Measurements from ENCODE around the gene NSF.

Gene NSF

DNA sequence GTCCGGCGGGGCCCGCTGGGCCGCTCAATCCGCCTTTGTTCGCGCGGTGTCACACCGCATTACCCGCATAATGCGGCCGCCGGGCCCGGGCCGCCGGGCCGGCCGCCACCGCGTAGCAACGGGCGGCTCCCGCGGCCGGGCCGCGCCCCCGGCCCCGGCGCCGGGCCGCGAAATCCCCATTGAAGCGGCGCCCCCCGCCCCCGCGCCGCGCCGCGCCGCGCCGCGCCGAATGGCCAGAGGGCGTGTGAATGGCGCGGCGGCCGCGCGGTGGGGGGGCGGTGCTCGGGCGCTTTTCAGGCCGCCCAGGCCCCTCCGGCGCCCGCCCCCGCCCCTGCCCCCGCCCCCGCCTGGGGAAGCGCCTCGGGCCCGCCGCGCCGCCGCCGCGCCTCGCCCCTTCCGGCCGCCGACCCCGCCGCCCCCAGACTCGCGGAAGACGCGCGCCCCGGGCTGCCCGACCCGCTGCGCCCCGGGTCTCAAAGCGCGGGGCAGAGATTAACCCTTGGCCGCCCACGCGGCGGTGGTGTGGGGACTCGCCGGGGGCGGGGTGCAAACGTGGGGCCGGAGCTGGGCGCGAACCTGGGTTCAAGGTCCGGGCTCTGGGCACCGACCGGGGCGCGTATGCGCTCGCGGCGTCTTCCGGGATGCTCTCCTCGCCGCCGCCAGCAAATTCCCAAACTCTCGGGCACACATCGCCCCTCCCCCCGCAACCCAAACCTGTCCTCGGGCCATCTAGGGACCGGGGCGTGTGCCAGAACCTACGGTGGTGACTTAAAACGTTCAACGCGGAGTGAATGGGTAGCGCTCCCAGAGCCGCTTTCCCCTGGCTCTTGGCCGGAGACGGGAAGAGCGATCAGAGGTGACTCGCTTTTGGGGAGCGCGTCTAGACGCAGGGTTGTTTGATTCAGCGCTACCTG is 181.3 kb downstream of the NSF start (continued):
- TF ChIP-seq ZNF600 (tag by site-specific recombination; IDR thresholded peaks at IDR 0.05) (peak; percentile 91), ZNF416 (tag by site-specific recombination; IDR thresholded peaks at IDR 0.05) (no peak), ZNF16 (tag by site-specific recombination; IDR thresholded peaks at IDR 0.05; ENCODE audit: low read depth) (no peak), SP2 (tag by site-specific recombination; IDR thresholded peaks at IDR 0.05) (peak; percentile 35), ZFP69B (tag by site-specific recombination; IDR thresholded peaks at IDR 0.05) (peak; percentile 60; the same call in 1 of the 2 replicates), KLF16 (tag by site-specific recombination; IDR thresholded peaks at IDR 0.05) (0 out of 2 replicates have a peak, but pooled peaks have one; percentile 42), IKZF3 (tag by site-specific recombination; IDR thresholded peaks at IDR 0.05) (0 out of 2 replicates have a peak, but pooled peaks have one; percentile 40), ZNF248 (tag by site-specific recombination; IDR thresholded peaks at IDR 0.05) (no peak), ZNF629 (tag by site-specific recombination; IDR thresholded peaks at IDR 0.05) (peak; percentile 75), ZBTB8A (tag by site-specific recombination; IDR thresholded peaks at IDR 0.05) (peak; percentile 88), ZEB2 (tag by site-specific recombination; IDR thresholded peaks at IDR 0.05) (peak; percentile 95), ZNF146 (tag by site-specific recombination; IDR thresholded peaks at IDR 0.05) (no peak), SP7 (tag by site-specific recombination; IDR thresholded peaks at IDR 0.05) (peak; percentile 84), ZNF664 (tag by site-specific recombination; IDR thresholded peaks at IDR 0.05) (no peak), ZNF324 (tag by site-specific recombination; IDR thresholded peaks at IDR 0.05) (peak; percentile 50; the same call in 1 of the 2 replicates), HOXC10 (CRISPR knock-in tag; IDR thresholded peaks at IDR 0.05) (no peak), KLF8 (tag by site-specific recombination; IDR thresholded peaks at IDR 0.05) (peak; percentile 77; the same call in 1 of the 2 replicates), BCL11A (tag by site-specific recombination; IDR thresholded peaks at IDR 0.05; ENCODE audit: low read depth) (peak; percentile 35; the same call in 1 of the 2 replicates), ZNF610 (tag by site-specific recombination; IDR thresholded peaks at IDR 0.05; ENCODE audit: borderline replicate concordance) (0 out of 2 replicates have a peak, but pooled peaks have one; percentile 36), ZNF2 (tag by site-specific recombination; IDR thresholded peaks at IDR 0.05) (0 out of 2 replicates have a peak, but pooled peaks have one; percentile 49), ZNF792 (tag by site-specific recombination; IDR thresholded peaks at IDR 0.05) (no peak), ZNF169 (tag by site-specific recombination; IDR thresholded peaks at IDR 0.05) (no peak), KLF7 (tag by site-specific recombination; IDR thresholded peaks at IDR 0.05; ENCODE audit: borderline replicate concordance) (peak; percentile 72; the same call in 1 of the 2 replicates), ZNF660 (tag by site-specific recombination; IDR thresholded peaks at IDR 0.05) (peak; percentile 61), ZBTB48 (tag by site-specific recombination; IDR thresholded peaks at IDR 0.05) (peak; percentile 97)
- TF ChIP-seq, protein P1, sequence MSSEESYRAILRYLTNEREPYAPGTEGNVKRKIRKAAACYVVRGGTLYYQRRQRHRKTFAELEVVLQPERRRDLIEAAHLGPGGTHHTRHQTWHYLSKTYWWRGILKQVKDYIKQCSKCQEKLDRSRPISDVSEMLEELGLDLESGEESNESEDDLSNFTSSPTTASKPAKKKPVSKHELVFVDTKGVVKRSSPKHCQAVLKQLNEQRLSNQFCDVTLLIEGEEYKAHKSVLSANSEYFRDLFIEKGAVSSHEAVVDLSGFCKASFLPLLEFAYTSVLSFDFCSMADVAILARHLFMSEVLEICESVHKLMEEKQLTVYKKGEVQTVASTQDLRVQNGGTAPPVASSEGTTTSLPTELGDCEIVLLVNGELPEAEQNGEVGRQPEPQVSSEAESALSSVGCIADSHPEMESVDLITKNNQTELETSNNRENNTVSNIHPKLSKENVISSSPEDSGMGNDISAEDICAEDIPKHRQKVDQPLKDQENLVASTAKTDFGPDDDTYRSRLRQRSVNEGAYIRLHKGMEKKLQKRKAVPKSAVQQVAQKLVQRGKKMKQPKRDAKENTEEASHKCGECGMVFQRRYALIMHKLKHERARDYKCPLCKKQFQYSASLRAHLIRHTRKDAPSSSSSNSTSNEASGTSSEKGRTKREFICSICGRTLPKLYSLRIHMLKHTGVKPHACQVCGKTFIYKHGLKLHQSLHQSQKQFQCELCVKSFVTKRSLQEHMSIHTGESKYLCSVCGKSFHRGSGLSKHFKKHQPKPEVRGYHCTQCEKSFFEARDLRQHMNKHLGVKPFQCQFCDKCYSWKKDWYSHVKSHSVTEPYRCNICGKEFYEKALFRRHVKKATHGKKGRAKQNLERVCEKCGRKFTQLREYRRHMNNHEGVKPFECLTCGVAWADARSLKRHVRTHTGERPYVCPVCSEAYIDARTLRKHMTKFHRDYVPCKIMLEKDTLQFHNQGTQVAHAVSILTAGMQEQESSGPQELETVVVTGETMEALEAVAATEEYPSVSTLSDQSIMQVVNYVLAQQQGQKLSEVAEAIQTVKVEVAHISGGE (tag by site-specific recombination; conservative IDR thresholded peaks at IDR 0.05; ENCODE audit: low read depth): peak; percentile 52; the same call in 1 of the 2 replicates
- TF ChIP-seq, protein P2, sequence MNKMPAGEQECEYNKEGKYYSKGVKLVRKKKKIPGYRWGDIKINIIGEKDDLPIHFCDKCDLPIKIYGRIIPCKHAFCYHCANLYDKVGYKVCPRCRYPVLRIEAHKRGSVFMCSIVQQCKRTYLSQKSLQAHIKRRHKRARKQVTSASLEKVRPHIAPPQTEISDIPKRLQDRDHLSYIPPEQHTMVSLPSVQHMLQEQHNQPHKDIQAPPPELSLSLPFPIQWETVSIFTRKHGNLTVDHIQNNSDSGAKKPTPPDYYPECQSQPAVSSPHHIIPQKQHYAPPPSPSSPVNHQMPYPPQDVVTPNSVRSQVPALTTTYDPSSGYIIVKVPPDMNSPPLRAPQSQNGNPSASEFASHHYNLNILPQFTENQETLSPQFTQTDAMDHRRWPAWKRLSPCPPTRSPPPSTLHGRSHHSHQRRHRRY (tag by site-specific recombination; IDR thresholded peaks at IDR 0.05): no peak
- TF ChIP-seq, protein P3, sequence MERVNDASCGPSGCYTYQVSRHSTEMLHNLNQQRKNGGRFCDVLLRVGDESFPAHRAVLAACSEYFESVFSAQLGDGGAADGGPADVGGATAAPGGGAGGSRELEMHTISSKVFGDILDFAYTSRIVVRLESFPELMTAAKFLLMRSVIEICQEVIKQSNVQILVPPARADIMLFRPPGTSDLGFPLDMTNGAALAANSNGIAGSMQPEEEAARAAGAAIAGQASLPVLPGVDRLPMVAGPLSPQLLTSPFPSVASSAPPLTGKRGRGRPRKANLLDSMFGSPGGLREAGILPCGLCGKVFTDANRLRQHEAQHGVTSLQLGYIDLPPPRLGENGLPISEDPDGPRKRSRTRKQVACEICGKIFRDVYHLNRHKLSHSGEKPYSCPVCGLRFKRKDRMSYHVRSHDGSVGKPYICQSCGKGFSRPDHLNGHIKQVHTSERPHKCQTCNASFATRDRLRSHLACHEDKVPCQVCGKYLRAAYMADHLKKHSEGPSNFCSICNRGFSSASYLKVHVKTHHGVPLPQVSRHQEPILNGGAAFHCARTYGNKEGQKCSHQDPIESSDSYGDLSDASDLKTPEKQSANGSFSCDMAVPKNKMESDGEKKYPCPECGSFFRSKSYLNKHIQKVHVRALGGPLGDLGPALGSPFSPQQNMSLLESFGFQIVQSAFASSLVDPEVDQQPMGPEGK (tag by site-specific recombination; IDR thresholded peaks at IDR 0.05): peak; percentile 73
- TF ChIP-seq, protein P4, sequence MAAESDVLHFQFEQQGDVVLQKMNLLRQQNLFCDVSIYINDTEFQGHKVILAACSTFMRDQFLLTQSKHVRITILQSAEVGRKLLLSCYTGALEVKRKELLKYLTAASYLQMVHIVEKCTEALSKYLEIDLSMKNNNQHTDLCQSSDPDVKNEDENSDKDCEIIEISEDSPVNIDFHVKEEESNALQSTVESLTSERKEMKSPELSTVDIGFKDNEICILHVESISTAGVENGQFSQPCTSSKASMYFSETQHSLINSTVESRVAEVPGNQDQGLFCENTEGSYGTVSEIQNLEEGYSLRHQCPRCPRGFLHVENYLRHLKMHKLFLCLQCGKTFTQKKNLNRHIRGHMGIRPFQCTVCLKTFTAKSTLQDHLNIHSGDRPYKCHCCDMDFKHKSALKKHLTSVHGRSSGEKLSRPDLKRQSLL (tag by site-specific recombination; IDR thresholded peaks at IDR 0.05): 0 out of 2 replicates have a peak, but pooled peaks have one; percentile 22
- TF ChIP-seq, protein P5, sequence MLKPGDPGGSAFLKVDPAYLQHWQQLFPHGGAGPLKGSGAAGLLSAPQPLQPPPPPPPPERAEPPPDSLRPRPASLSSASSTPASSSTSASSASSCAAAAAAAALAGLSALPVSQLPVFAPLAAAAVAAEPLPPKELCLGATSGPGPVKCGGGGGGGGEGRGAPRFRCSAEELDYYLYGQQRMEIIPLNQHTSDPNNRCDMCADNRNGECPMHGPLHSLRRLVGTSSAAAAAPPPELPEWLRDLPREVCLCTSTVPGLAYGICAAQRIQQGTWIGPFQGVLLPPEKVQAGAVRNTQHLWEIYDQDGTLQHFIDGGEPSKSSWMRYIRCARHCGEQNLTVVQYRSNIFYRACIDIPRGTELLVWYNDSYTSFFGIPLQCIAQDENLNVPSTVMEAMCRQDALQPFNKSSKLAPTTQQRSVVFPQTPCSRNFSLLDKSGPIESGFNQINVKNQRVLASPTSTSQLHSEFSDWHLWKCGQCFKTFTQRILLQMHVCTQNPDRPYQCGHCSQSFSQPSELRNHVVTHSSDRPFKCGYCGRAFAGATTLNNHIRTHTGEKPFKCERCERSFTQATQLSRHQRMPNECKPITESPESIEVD (tag by site-specific recombination; IDR thresholded peaks at IDR 0.05): no peak
